ENCODE results near the gene NF2. TPM values are rescaled to one million over a fixed set of nuclear protein-coding genes. Genes with fewer than 3 reads are reported as not detected.

Gene NF2
- total RNA-seq, 3 donors from 2014 or later (not counting 1 experiment from before 2014, with no cell fraction given), result 32.4 to 43.8 (median 39.6) TPM

DNA sequence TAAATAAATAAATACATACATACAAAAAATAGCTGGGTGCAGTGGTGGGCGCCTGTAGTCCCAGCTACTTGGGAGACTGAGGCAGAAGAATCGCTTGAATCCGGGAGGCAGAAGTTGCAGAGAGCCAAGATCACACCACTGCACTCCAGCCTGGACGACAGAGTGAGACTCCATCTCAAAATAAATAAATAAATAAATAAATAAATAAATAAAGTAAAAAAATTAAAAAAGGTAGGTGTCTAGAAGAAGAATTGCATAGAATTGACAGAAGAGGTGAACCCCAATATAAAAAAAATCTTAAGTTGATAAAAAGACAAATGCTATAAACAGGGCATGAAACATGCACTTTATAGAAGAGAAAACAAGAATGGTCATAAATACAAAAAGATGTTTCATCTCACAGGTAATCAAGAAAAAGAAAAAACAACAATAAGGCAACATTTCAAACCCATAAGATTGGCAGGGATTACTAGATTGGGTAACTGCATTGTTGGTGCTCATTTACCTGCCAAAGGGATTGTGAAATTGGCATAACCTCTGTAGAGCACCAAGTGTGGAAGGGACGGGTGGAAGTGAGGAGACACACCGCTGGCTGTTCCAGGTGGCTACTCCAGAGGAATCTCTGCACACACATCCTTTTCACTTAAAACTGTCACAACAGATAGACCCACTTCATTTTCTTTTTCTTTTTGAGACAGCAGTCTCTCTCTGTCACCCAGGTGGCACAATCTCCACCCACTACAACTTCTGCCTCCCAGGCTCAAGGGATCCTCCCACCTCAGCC is 44.7 kb downstream of the NF2 start:
- no peaks in the 10 kb centered on the region for H3K27me3 Mint-ChIP-seq (ENCODE audit: low read depth in 2 of 2)
- intact Hi-C loops (cut with micrococcal nuclease), result no loop called here
- Histone ChIP-seq H3K27ac (ENCODE audit: low read length) (no peak overlapping the region), H3K36me3 (ENCODE audit: control insufficient read depth, insufficient read depth, low read length) (peaks cover 6% of the 10 kb centered on the region), H3K4me3 (ENCODE audit: low read length) (no peak overlapping the region), H3K4me1 (ENCODE audit: control insufficient read depth, insufficient read depth, low read length) (no peaks in the 10 kb centered on the region), H3K9me3 (ENCODE audit: control insufficient read depth, insufficient read depth, low read length) (no peaks in the 10 kb centered on the region), H3K27me3 (ENCODE audit: control insufficient read depth, insufficient read depth, low read length) (no peaks in the 10 kb centered on the region)
- 97% methylated on average over 5 of the region's 6 CpGs for WGBS (ENCODE audit: insufficient coverage)
- no peaks in the 10 kb centered on the region for H3K36me3 Mint-ChIP-seq
- H3K4me3 Mint-ChIP-seq, result no peak overlapping the region
- ATAC-seq (no peak), DNase-seq (no peak)
- H3K4me1 Mint-ChIP-seq, result no peaks in the 10 kb centered on the region
- no peaks in the 10 kb centered on the region for H3K9me3 Mint-ChIP-seq
- H3K27ac Mint-ChIP-seq, result no peak overlapping the region
- TF ChIP-seq, protein P1, sequence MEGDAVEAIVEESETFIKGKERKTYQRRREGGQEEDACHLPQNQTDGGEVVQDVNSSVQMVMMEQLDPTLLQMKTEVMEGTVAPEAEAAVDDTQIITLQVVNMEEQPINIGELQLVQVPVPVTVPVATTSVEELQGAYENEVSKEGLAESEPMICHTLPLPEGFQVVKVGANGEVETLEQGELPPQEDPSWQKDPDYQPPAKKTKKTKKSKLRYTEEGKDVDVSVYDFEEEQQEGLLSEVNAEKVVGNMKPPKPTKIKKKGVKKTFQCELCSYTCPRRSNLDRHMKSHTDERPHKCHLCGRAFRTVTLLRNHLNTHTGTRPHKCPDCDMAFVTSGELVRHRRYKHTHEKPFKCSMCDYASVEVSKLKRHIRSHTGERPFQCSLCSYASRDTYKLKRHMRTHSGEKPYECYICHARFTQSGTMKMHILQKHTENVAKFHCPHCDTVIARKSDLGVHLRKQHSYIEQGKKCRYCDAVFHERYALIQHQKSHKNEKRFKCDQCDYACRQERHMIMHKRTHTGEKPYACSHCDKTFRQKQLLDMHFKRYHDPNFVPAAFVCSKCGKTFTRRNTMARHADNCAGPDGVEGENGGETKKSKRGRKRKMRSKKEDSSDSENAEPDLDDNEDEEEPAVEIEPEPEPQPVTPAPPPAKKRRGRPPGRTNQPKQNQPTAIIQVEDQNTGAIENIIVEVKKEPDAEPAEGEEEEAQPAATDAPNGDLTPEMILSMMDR (IDR thresholded peaks at IDR 0.05), result no peak

DNA sequence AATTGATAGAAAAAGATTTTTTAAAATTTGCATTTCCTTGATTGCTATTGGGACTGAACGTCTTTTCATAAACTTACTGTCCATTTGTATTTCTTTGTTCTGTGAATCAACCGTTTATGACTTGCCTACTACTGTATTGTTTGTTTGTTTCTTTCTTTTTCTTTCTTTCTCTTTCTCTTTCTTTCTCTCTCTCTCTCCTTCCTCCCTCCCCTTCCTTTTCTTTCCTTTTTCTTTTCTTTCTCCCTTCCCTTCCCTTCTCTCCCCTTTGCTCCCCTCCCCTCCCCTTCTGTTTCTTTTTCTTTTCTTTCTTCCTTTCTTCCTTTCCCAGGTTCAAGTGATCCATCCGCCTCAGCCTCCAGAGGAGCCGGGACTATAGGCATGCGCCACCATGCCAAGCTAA is 46.9 kb downstream of the NF2 start:
- Histone ChIP-seq H3K27ac (ENCODE audit: low read length) (no peak overlapping the region), H3K4me3 (ENCODE audit: low read length) (no peak overlapping the region), H3K4me1 (ENCODE audit: control insufficient read depth, insufficient read depth, low read length) (no peaks in the 10 kb centered on the region), H3K9me3 (ENCODE audit: control insufficient read depth, insufficient read depth, low read length) (no peaks in the 10 kb centered on the region), H3K36me3 (ENCODE audit: control insufficient read depth, insufficient read depth, low read length) (peaks cover 3% of the 10 kb centered on the region), H3K27me3 (ENCODE audit: control insufficient read depth, insufficient read depth, low read length) (no peaks in the 10 kb centered on the region)
- TF ChIP-seq, protein P1 (IDR thresholded peaks at IDR 0.05), result no peak
- no peak overlapping the region for H3K4me3 Mint-ChIP-seq
- ATAC-seq (no peak), DNase-seq (no peak)
- no peak overlapping the region for H3K27ac Mint-ChIP-seq
- no peaks in the 10 kb centered on the region for H3K9me3 Mint-ChIP-seq
- WGBS (ENCODE audit: insufficient coverage), result 100% methylated on average over 3 of the region's 5 CpGs
- H3K36me3 Mint-ChIP-seq, result no peaks in the 10 kb centered on the region
- no peaks in the 10 kb centered on the region for H3K27me3 Mint-ChIP-seq (ENCODE audit: low read depth in 2 of 2)
- no peaks in the 10 kb centered on the region for H3K4me1 Mint-ChIP-seq
- intact Hi-C loops (cut with micrococcal nuclease), result no loop called here

GRCh38 chr22:29651652-29652051 is 48.2 kb downstream of the NF2 start:
- Histone ChIP-seq H3K36me3 (ENCODE audit: control insufficient read depth, insufficient read depth, low read length) (peaks cover 3% of the 10 kb centered on the region), H3K4me1 (ENCODE audit: control insufficient read depth, insufficient read depth, low read length) (no peaks in the 10 kb centered on the region), H3K4me3 (ENCODE audit: low read length) (no peak overlapping the region), H3K27ac (ENCODE audit: low read length) (no peak overlapping the region), H3K27me3 (ENCODE audit: control insufficient read depth, insufficient read depth, low read length) (no peaks in the 10 kb centered on the region), H3K9me3 (ENCODE audit: control insufficient read depth, insufficient read depth, low read length) (no peaks in the 10 kb centered on the region)
- no peak overlapping the region for H3K27ac Mint-ChIP-seq
- no CpG with 5 or more reads among the region's 1 CpG for whole genome bisulfite sequencing (ENCODE audit: insufficient coverage)
- DNase-seq (no peak), ATAC-seq (no peak)
- intact Hi-C loops (cut with micrococcal nuclease), result no loop called here
- no peaks in the 10 kb centered on the region for H3K27me3 Mint-ChIP-seq (ENCODE audit: low read depth in 2 of 2)
- TF ChIP-seq, protein P1 (IDR thresholded peaks at IDR 0.05), result no peak
- H3K36me3 Mint-ChIP-seq, result no peaks in the 10 kb centered on the region
- H3K4me3 Mint-ChIP-seq, result no peak overlapping the region
- H3K9me3 Mint-ChIP-seq, result no peaks in the 10 kb centered on the region
- H3K4me1 Mint-ChIP-seq, result no peaks in the 10 kb centered on the region

GRCh38 chr22:29654420-29654819 is 51.0 kb downstream of the NF2 start:
- TF ChIP-seq, protein P1 (IDR thresholded peaks at IDR 0.05), result no peak
- H3K27ac ChIP-seq (ENCODE audit: low read length), result no peak overlapping the region
- H3K36me3 ChIP-seq (ENCODE audit: control insufficient read depth, insufficient read depth, low read length), result peaks cover 10% of the 10 kb centered on the region
- Mint-ChIP-seq H3K27me3 (ENCODE audit: low read depth in 2 of 2) (no peaks in the 10 kb centered on the region), H3K4me1 (peaks cover 4 to 9% of the 10 kb centered on the region in 2 donors), H3K27ac (no peak overlapping the region), H3K9me3 (no peaks in the 10 kb centered on the region), H3K36me3 (no peaks in the 10 kb centered on the region), H3K4me3 (no peak overlapping the region)
- no peaks in the 10 kb centered on the region for H3K27me3 ChIP-seq (ENCODE audit: control insufficient read depth, insufficient read depth, low read length)
- WGBS (ENCODE audit: insufficient coverage), result 98% methylated on average over 4 of the region's 4 CpGs
- no peaks in the 10 kb centered on the region for H3K4me1 ChIP-seq (ENCODE audit: control insufficient read depth, insufficient read depth, low read length)
- DNase-seq, result no peak
- no peak for ATAC-seq
- intact Hi-C loops (cut with micrococcal nuclease), result no loop called here
- H3K9me3 ChIP-seq (ENCODE audit: control insufficient read depth, insufficient read depth, low read length), result no peaks in the 10 kb centered on the region
- no peak overlapping the region for H3K4me3 ChIP-seq (ENCODE audit: low read length)

Measured in natural killer cell (primary cell).